Measurements from ENCODE around the gene FREM1. TPM values are rescaled to one million over a fixed set of nuclear protein-coding genes. Genes with fewer than 3 reads are reported as not detected.

FREM1 gene
- total RNA-seq, 1 experiment from 2014 or later = 0.50 TPM

DNA sequence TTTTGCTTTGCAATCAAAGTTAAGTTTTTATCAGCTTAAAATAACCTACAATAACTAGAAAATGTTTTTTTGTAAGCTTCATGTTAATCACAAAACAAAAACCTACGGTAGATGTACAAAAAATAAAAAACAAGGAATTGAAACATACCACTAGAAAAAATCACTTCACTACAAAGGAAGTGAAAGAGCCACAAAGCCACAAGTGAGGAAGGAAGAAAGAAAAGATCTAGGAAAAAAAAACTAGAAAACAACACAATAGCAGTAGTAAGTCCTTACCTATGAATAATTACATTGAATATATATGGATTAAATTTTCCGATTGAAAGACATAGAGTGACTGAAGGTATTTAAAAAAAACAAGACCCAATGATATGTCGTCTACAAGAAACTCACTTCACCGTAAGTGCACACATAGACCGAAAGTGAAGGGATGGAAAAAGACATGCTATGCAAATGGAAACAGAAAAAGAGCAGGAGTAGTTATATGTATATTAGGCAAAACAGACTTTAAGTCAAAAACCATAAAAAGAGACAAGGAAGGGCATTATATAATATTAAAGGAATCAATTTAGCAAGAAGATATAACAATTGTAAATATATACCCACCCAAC, 203.6 kb downstream of the FREM1 start:
- no peak for DNase-seq
- ChIA-PET CTCF (no interaction called here), POLR2A (no interaction called here)
- peaks cover 6% of the 10 kb centered on the region for H3K27me3 Mint-ChIP-seq (ENCODE audit: insufficient read depth, unreplicated experiment)
- intact Hi-C loops (cut with micrococcal nuclease; ENCODE audit: unreplicated experiment) = no loop called here
- no peak overlapping the region for H3K27ac Mint-ChIP-seq (ENCODE audit: unreplicated experiment)
- BruUV-seq (replicated peaks) = no TSS peak
- H3K4me1 ChIP-seq = no peaks in the 10 kb centered on the region
- H3K36me3 Mint-ChIP-seq (ENCODE audit: insufficient read depth, unreplicated experiment) = no peaks in the 10 kb centered on the region
- no peaks in the 10 kb centered on the region for H3K4me1 Mint-ChIP-seq (ENCODE audit: low read depth, unreplicated experiment)
- no peaks in the 10 kb centered on the region for H3K36me3 ChIP-seq (ENCODE audit: control insufficient read depth, insufficient read depth, low read length)
- peaks cover 14% of the 10 kb centered on the region for H3K9me3 Mint-ChIP-seq (ENCODE audit: unreplicated experiment)
- no peaks in the 10 kb centered on the region for H3K27me3 ChIP-seq (replicated peaks; ENCODE audit: control insufficient read depth, insufficient read depth, low read length)
- H3K4me3 Mint-ChIP-seq (ENCODE audit: unreplicated experiment) = no peak overlapping the region
- TF ChIP-seq, protein P1, sequence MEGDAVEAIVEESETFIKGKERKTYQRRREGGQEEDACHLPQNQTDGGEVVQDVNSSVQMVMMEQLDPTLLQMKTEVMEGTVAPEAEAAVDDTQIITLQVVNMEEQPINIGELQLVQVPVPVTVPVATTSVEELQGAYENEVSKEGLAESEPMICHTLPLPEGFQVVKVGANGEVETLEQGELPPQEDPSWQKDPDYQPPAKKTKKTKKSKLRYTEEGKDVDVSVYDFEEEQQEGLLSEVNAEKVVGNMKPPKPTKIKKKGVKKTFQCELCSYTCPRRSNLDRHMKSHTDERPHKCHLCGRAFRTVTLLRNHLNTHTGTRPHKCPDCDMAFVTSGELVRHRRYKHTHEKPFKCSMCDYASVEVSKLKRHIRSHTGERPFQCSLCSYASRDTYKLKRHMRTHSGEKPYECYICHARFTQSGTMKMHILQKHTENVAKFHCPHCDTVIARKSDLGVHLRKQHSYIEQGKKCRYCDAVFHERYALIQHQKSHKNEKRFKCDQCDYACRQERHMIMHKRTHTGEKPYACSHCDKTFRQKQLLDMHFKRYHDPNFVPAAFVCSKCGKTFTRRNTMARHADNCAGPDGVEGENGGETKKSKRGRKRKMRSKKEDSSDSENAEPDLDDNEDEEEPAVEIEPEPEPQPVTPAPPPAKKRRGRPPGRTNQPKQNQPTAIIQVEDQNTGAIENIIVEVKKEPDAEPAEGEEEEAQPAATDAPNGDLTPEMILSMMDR (IDR thresholded peaks at IDR 0.05; ENCODE audit: insufficient read depth in 1 of 2, low read depth in 1 of 2, low read length in 1 of 2, severe bottlenecking in 1 of 2, unreplicated experiment in 1 of 2) = no peak
- H3K4me3 ChIP-seq (ENCODE audit: low read depth, low read length) = no peak overlapping the region
- H3K9me3 ChIP-seq = no peaks in the 10 kb centered on the region

DNA sequence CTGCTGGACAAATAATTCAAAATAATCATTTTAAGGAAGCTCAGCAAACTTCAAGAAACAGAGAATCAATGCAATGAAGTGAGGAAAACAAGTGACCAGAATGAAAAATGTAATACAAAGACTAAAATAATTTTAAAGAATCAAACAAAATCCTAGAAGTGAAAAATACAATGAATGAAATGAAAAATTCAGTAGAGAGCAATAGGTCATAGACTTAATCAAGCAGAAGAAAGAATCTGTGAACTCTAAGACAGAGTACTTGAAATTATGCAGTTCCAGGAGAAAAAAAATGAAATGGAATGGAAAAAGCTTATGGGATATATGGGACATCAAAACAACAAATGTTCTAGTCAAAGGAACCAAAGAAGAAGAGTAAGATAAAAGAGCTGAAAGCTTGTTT, 205.1 kb downstream of the FREM1 start:
- no peak overlapping the region for H3K27ac Mint-ChIP-seq (ENCODE audit: unreplicated experiment)

DNA sequence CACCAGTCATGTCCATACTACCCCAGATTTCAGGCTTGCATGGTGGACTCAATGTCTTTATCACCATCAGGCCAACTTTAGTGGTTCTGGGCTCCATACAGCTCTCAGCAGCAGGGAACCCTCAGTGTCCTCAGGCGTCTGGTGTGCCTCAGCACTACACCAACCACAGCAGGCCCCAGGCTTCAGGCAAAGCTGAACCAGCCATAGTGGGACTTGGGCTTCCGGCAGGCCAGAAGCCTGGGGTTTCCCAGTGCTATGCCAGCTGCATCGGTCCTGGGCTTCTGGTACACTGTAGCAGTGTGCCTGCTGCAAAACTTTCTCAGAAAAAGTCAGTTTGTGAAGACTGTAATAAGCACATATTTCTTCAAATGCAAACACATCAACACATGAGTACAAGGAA, 205.9 kb downstream of the FREM1 start:
- Histone ChIP-seq H3K27me3 (replicated peaks; ENCODE audit: control insufficient read depth, insufficient read depth, low read length) (no peaks in the 10 kb centered on the region), H3K4me3 (ENCODE audit: low read depth, low read length) (no peak overlapping the region), H3K36me3 (ENCODE audit: control insufficient read depth, insufficient read depth, low read length) (no peaks in the 10 kb centered on the region), H3K4me1 (no peaks in the 10 kb centered on the region), H3K9me3 (no peaks in the 10 kb centered on the region)
- CTCF ChIA-PET = no interaction called here
- Mint-ChIP-seq H3K4me1 (ENCODE audit: low read depth, unreplicated experiment) (no peaks in the 10 kb centered on the region), H3K9me3 (ENCODE audit: unreplicated experiment) (peaks cover 14% of the 10 kb centered on the region), H3K27ac (ENCODE audit: unreplicated experiment) (no peak overlapping the region), H3K27me3 (ENCODE audit: insufficient read depth, unreplicated experiment) (peaks cover 6% of the 10 kb centered on the region), H3K36me3 (ENCODE audit: insufficient read depth, unreplicated experiment) (no peaks in the 10 kb centered on the region), H3K4me3 (ENCODE audit: unreplicated experiment) (no peak overlapping the region)
- TF ChIP-seq, protein P1 (IDR thresholded peaks at IDR 0.05; ENCODE audit: insufficient read depth in 1 of 2, low read depth in 1 of 2, low read length in 1 of 2, severe bottlenecking in 1 of 2, unreplicated experiment in 1 of 2) = no peak
- no TSS peak for BruUV-seq (replicated peaks)
- DNase-seq = no peak
- POLR2A ChIA-PET = no interaction called here
- intact Hi-C loops (cut with micrococcal nuclease; ENCODE audit: unreplicated experiment) = no loop called here

More for the DNA sequence above, 205.1 kb downstream of the FREM1 start:
- H3K27me3 Mint-ChIP-seq (ENCODE audit: insufficient read depth, unreplicated experiment) = peaks cover 6% of the 10 kb centered on the region
- DNase-seq = no peak
- ChIA-PET POLR2A (no interaction called here), CTCF (no interaction called here)
- H3K9me3 Mint-ChIP-seq (ENCODE audit: unreplicated experiment) = peaks cover 14% of the 10 kb centered on the region
- Histone ChIP-seq H3K36me3 (ENCODE audit: control insufficient read depth, insufficient read depth, low read length) (no peaks in the 10 kb centered on the region), H3K27me3 (replicated peaks; ENCODE audit: control insufficient read depth, insufficient read depth, low read length) (no peaks in the 10 kb centered on the region), H3K4me1 (no peaks in the 10 kb centered on the region), H3K9me3 (no peaks in the 10 kb centered on the region), H3K4me3 (ENCODE audit: low read depth, low read length) (no peak overlapping the region)
- intact Hi-C loops (cut with micrococcal nuclease; ENCODE audit: unreplicated experiment) = no loop called here
- H3K4me1 Mint-ChIP-seq (ENCODE audit: low read depth, unreplicated experiment) = no peaks in the 10 kb centered on the region
- no peak overlapping the region for H3K4me3 Mint-ChIP-seq (ENCODE audit: unreplicated experiment)
- BruUV-seq (replicated peaks) = no TSS peak
- H3K36me3 Mint-ChIP-seq (ENCODE audit: insufficient read depth, unreplicated experiment) = no peaks in the 10 kb centered on the region
- TF ChIP-seq, protein P1 (IDR thresholded peaks at IDR 0.05; ENCODE audit: insufficient read depth in 1 of 2, low read depth in 1 of 2, low read length in 1 of 2, severe bottlenecking in 1 of 2, unreplicated experiment in 1 of 2) = no peak

All from Caco-2 (cell line).